Caco-2 (cell line): Measurements from ENCODE around the gene LDB2. TPM values are rescaled to one million over a fixed set of nuclear protein-coding genes. Genes with fewer than 3 reads are reported as not detected.

Experiments used
- BruUV-seq: library from RNA; stranded (reverse); fragments of 400-500 nt; replicated peaks from 2 replicates; lab custom pipeline; 2021; lab: Mats Ljungman, UMichigan
- CTCF ChIA-PET: fragments of 300-600 bp; sonication (Branson Sonifier 250); formaldehyde crosslinking; loops from one replicate; lab custom pipeline; 2022; ENCODE audit warnings: antibody characterized with exemption; lab: Charles Lee
- POLR2A ChIA-PET: fragments of 300-600 bp; sonication (Branson Sonifier 250); formaldehyde crosslinking; loops from one replicate; lab custom pipeline; 2022; ENCODE audit warnings: antibody characterized with exemption; lab: Charles Lee
- DNase-seq, 2 experiments: peaks; one replicate each; pipeline versions ENCODE4 v3.0.0 to v3.0.0-alpha.2; 2020 to 2022
- H3K27me3 ChIP-seq: replicated peaks from 2 replicates; pipeline ENCODE4 v1.6.0; 2011; ENCODE audit warnings: low read length; ENCODE audit not compliant: control insufficient read depth, insufficient read depth
- H3K36me3 ChIP-seq: 2 replicates; pipeline ENCODE4 v1.5.1; 2011; ENCODE audit warnings: low read length; ENCODE audit not compliant: control insufficient read depth, insufficient read depth
- H3K4me1 ChIP-seq: fragments of 250-450 bp; sonication (Bioruptor Pico); 2 replicates; pipeline ENCODE4 v1.5.1; 2020; ENCODE audit warnings: mild to moderate bottlenecking
- H3K4me3 ChIP-seq: 2 replicates; pipeline ENCODE4 v1.5.1; 2011; ENCODE audit warnings: low read depth, mild to moderate bottlenecking, control low read depth, low read length
- H3K9me3 ChIP-seq: fragments of 250-450 bp; sonication (Bioruptor Pico); 2 replicates; pipeline ENCODE4 v1.5.1; 2020; ENCODE audit warnings: mild to moderate bottlenecking, moderate library complexity
- H3K27ac Mint-ChIP-seq: one replicate; pipeline ENCODE4 v1.8.0; 2022; ENCODE audit warnings: mixed read lengths; ENCODE audit not compliant: unreplicated experiment
- H3K27me3 Mint-ChIP-seq: one replicate; pipeline ENCODE4 v1.8.0; 2022; ENCODE audit warnings: mixed read lengths; ENCODE audit not compliant: insufficient read depth, unreplicated experiment
- H3K36me3 Mint-ChIP-seq: one replicate; pipeline ENCODE4 v1.8.0; 2022; ENCODE audit warnings: mild to moderate bottlenecking, mixed read lengths; ENCODE audit not compliant: insufficient read depth, unreplicated experiment
- H3K4me1 Mint-ChIP-seq: one replicate; pipeline ENCODE4 v1.8.0; 2022; ENCODE audit warnings: low read depth, mixed read lengths; ENCODE audit not compliant: unreplicated experiment
- H3K4me3 Mint-ChIP-seq: one replicate; pipeline ENCODE4 v1.8.0; 2022; ENCODE audit warnings: mild to moderate bottlenecking, moderate library complexity, mixed read lengths; ENCODE audit not compliant: unreplicated experiment
- H3K9me3 Mint-ChIP-seq: one replicate; pipeline ENCODE4 v1.8.0; 2022; ENCODE audit warnings: mixed read lengths; ENCODE audit not compliant: unreplicated experiment
- intact Hi-C: fragments of 100-400 bp; cut with micrococcal nuclease; formaldehyde crosslinking; loops from one replicate; pipeline ENCODE4 v1.10.0; 2022; ENCODE audit not compliant: unreplicated experiment
- total RNA-seq: library from RNA; stranded (reverse); gene quantifications from 2 replicates; pipeline ENCODE4 v1.2.3, GENCODE V29; 2022
- TF ChIP-seq, protein P1 (sequence below), 2 experiments: fragments of 200-600 bp in 1 of 2; IDR thresholded peaks; 1 replicate in 1 of 2; 2 replicates in 1 of 2; pipeline versions ENCODE4 v1.5.1 to v1.8.0; 2011 to 2022; ENCODE audit warnings: antibody characterized with exemption in 1 of 2, control low read depth in 1 of 2, inconsistent platforms in 1 of 2, low read depth in 1 of 2, low read length in 1 of 2, mild to moderate bottlenecking in 1 of 2, moderate library complexity in 1 of 2; ENCODE audit not compliant: insufficient read depth in 1 of 2, severe bottlenecking in 1 of 2, unreplicated experiment in 1 of 2

The LDB2 gene
- total RNA-seq, 1 experiment from 2014 or later, result not detected

DNA sequence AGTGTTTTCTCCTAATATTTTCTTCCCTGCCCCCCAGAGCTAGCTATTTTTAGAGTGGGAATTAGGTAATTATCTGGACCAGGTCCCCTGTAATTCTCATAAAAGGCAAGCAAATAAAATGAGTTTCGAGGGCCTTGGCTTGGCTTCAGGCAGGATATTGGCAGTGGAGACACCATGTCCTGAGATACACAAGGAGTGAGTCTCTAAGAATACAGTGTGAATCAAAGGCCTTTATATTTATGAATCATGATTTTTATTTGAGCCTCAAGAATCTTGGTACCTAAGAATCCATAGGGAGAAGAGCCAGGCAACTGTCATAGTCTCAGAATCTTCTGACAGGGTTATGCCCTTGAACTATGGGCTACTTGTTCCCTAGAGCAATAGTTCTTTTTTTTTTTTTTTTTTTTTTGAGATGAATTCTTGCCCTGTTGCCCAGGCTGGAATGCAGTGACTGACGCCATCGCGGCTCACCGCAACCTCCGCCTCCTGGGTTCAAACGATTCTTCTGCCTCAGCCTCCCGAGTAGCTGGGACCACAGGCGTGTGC is 205.4 kb downstream of the LDB2 start:
- TF ChIP-seq, protein P1, sequence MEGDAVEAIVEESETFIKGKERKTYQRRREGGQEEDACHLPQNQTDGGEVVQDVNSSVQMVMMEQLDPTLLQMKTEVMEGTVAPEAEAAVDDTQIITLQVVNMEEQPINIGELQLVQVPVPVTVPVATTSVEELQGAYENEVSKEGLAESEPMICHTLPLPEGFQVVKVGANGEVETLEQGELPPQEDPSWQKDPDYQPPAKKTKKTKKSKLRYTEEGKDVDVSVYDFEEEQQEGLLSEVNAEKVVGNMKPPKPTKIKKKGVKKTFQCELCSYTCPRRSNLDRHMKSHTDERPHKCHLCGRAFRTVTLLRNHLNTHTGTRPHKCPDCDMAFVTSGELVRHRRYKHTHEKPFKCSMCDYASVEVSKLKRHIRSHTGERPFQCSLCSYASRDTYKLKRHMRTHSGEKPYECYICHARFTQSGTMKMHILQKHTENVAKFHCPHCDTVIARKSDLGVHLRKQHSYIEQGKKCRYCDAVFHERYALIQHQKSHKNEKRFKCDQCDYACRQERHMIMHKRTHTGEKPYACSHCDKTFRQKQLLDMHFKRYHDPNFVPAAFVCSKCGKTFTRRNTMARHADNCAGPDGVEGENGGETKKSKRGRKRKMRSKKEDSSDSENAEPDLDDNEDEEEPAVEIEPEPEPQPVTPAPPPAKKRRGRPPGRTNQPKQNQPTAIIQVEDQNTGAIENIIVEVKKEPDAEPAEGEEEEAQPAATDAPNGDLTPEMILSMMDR (IDR thresholded peaks at IDR 0.05; ENCODE audit: insufficient read depth in 1 of 2, low read depth in 1 of 2, low read length in 1 of 2, severe bottlenecking in 1 of 2, unreplicated experiment in 1 of 2), result no peak
- intact Hi-C loops, result no loop called here
- H3K36me3 ChIP-seq, result no peaks in the 10 kb centered on the region
- peaks cover 3% of the 10 kb centered on the region for H3K27me3 Mint-ChIP-seq
- no peak overlapping the region for H3K4me3 Mint-ChIP-seq
- H3K4me1 ChIP-seq, result no peaks in the 10 kb centered on the region
- DNase-seq, result no peak
- ChIA-PET CTCF (no interaction called here), POLR2A (no interaction called here)
- no peaks in the 10 kb centered on the region for H3K27me3 ChIP-seq
- no peak overlapping the region for H3K27ac Mint-ChIP-seq
- H3K4me1 Mint-ChIP-seq, result no peaks in the 10 kb centered on the region
- no TSS peak for BruUV-seq
- no peaks in the 10 kb centered on the region for H3K36me3 Mint-ChIP-seq
- no peak overlapping the region for H3K4me3 ChIP-seq
- H3K9me3 Mint-ChIP-seq, result no peaks in the 10 kb centered on the region
- no peaks in the 10 kb centered on the region for H3K9me3 ChIP-seq

DNA sequence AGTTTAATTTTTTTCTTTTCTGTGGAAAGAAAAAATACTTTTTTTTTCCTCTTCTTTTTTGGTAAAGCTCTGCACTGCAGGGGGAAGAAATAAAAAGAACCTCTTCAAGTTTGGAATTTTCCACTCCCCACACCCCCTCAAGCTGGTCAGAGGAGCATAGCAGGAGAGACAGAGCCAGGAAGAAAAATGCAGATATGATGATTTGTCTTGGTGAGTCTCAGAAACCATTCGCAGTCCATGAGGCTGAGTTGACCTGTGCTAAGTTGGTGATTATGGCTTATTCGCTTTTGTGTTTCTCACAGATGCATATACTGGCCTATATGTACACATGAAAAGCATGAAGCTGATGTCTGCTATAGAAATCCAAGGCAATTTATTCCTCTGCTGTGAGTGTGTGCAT is 205.9 kb downstream of the LDB2 start:
- no peak for DNase-seq
- POLR2A ChIA-PET, result no interaction called here
- intact Hi-C loops, result no loop called here
- TF ChIP-seq, protein P1 (IDR thresholded peaks at IDR 0.05; ENCODE audit: insufficient read depth in 1 of 2, low read depth in 1 of 2, low read length in 1 of 2, severe bottlenecking in 1 of 2, unreplicated experiment in 1 of 2), result no peak
- H3K36me3 ChIP-seq, result no peaks in the 10 kb centered on the region
- Mint-ChIP-seq H3K27me3 (peaks cover 3% of the 10 kb centered on the region), H3K9me3 (no peaks in the 10 kb centered on the region), H3K27ac (no peak overlapping the region), H3K36me3 (no peaks in the 10 kb centered on the region), H3K4me3 (no peak overlapping the region), H3K4me1 (no peaks in the 10 kb centered on the region)
- no peak overlapping the region for H3K4me3 ChIP-seq
- H3K27me3 ChIP-seq, result no peaks in the 10 kb centered on the region
- CTCF ChIA-PET, result no interaction called here
- H3K9me3 ChIP-seq, result no peaks in the 10 kb centered on the region
- no TSS peak for BruUV-seq
- no peaks in the 10 kb centered on the region for H3K4me1 ChIP-seq

DNA sequence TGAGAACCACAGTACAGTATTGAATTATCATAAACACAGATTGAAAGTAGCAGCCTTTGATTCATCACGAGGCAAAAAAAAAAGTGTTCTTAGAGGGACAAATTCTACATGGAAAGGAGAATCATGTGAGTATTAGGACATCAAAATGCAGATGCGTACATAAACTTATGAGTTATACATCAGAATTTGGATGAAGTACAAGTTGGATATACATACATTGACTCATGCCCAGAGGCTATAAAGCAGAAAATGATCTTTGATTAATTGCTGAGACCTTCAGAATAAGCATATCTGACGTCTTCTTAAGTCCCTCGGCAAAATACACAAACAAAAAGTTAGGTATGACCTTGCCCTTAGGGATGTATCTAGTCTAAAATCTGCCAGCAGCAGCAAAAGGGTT is 206.4 kb downstream of the LDB2 start:
- no TSS peak for BruUV-seq
- no peaks in the 10 kb centered on the region for H3K4me1 Mint-ChIP-seq
- H3K9me3 Mint-ChIP-seq, result no peaks in the 10 kb centered on the region
- Histone ChIP-seq H3K27me3 (no peaks in the 10 kb centered on the region), H3K4me1 (no peaks in the 10 kb centered on the region), H3K9me3 (no peaks in the 10 kb centered on the region), H3K36me3 (no peaks in the 10 kb centered on the region), H3K4me3 (no peak overlapping the region)
- no peak for DNase-seq
- no peak overlapping the region for H3K4me3 Mint-ChIP-seq
- ChIA-PET CTCF (no interaction called here), POLR2A (no interaction called here)
- no peaks in the 10 kb centered on the region for H3K36me3 Mint-ChIP-seq
- intact Hi-C loops, result no loop called here
- TF ChIP-seq, protein P1 (IDR thresholded peaks at IDR 0.05; ENCODE audit: insufficient read depth in 1 of 2, low read depth in 1 of 2, low read length in 1 of 2, severe bottlenecking in 1 of 2, unreplicated experiment in 1 of 2), result no peak
- H3K27ac Mint-ChIP-seq, result no peak overlapping the region
- no peaks in the 10 kb centered on the region for H3K27me3 Mint-ChIP-seq
